GM19239 (cell line): Measurements from ENCODE around the gene EOLA1.
"Not testable (repeated sequence)": the region's sequence is repeated elsewhere in the genome, so short reads cannot be mapped to it uniquely, and the experiment has no call there.

Source experiments
- DNase-seq: peaks from one replicate; pipeline ENCODE4 v3.0.0; 2011; ENCODE audit warnings: low spot score; ENCODE audit not compliant: insufficient read length
- FAIRE-seq: peaks from 2 replicates; lab custom pipeline; 2011; peaks lifted over from hg19 to GRCh38; lab: Jason Lieb, UNC

The EOLA1 gene

DNA sequence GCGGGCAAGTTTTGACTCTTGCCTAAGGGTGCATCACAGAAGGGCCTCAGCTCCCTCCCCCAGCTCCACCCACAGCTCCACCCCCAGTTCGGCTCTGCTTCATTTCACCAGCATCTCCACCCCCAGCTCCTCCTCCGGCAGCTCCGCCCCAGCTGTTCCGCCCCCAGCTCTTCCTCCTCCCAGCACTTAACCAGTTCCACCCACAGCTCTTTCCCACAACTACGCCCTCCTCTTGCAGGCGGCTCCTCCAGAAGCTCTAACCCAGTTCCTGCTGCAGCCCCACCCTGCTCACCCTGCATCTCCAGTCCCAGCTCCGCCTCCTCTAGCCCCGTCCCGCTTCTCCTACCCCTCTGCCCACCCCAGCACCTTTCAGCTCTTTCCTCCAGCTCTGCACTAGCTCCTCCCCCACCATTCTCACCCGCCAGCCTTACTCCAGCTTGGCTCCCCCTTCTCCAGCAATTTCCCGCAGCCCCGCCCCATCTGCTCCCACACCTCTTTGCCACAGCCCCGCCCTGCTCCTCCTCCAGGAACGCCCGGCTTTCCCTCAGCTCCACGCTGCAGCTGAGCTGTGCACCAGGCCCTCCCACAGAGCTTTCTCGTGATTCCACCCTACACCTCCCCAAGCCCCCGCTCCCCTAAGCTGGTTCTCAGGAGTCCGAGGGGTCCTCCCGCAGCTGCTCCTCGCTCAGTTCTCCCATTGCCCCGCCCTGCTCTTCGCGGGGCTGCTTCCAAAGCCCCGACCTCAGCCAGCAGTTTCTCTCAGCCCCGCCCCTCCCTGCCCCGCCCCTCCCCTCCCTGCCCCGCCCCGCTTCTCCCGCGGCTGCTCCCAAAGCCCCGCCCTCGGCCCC is 1.3 kb upstream of the EOLA1 start:
- no peak for FAIRE-seq
- DNase-seq: peak; percentile 28

DNA sequence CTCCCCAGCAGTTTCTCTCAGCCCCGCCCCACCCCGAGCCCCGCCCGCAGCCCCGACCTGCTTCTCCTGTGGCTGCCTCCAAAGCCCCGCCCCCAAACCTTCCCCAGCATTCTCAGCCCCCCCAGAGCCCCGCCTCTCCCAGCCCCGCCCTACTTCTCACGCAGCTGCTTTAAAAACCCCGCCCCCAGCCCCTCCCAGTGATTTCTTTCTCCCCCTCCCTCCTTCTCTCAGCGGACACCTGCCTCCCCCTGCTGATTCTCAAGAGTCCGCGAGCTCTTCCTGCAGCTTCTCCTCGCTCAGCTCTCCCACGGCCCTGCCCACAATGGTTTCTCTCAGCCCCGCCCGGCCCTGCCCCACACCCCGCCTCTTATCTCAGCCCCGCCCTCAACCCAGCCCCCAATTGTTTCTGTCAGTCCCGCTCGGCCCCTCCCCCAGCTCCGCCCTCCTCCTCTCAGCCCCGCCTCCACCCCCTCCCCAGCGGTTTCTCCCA is 636 bp upstream of the EOLA1 start:
- no peak for DNase-seq
- FAIRE-seq: no peak

DNA sequence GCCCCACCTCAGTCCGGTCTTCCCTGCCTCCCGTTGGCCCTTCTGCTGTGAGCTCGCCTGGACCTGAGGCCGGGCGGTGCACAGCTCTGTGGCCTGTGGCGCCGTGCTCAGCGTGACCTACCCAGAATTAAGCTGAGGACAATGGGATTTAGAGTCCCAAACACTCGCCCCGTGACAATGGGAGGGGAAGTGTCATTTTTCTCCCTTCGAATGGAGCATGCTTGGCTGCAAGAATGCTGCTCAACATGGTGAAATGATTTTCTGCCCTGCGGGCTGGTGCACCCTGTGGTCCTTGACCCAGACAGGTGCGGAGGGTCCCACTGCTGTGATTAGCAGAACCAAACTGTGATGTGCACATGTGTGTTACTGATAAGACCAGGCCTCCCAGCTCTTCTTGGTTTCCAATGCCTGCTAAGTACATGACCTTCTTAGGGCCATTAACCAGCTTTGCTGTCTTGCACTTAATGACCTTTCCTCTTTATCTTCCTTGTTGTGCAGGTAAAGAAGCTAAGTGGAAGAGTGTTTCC is 772 bp downstream of the EOLA1 start:
- FAIRE-seq: no peak
- DNase-seq: no peak

DNA sequence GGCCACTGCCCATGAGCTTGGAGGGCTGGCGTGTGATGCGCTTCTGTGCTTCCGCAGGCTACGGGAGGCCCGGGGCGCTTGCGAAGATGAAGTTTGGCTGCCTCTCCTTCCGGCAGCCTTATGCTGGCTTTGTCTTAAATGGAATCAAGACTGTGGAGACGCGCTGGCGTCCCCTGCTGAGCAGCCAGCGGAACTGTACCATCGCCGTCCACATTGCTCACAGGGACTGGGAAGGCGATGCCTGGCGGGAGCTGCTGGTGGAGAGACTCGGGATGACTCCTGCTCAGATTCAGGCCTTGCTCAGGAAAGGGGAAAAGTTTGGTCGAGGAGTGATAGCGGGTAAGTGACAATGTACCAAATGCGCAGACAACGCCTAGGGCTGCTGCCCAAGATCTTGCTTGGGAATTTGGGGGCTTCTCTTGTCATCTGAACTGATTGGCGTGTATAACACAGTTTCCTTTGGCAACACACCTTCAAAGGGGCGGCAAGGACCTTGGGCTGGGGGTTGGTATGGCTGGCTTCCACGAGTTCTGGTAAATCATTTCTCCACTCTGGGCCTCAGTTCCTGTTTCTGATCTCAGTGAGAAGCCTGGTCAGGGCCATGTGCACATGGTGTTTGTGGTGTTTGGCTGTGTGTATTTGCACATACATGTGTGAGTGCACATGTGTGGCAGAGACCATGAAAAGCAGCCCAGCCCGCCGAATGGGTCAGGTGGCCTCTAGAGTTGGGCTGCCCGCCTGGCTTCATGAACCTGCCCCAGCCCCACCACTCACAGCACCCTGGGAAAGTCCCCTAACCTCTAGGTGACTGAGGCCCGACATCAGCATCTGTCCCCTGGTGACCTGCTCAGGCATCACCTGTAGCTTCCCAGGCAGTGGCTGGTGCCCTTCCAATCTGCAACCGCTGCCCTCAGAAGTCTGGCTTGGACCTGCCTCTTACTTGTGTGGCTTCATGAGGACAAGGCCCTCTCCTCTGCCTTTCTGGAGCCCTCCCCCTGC is 5.0 kb downstream of the EOLA1 start:
- not testable (repeated sequence) for FAIRE-seq, DNase-seq

DNA sequence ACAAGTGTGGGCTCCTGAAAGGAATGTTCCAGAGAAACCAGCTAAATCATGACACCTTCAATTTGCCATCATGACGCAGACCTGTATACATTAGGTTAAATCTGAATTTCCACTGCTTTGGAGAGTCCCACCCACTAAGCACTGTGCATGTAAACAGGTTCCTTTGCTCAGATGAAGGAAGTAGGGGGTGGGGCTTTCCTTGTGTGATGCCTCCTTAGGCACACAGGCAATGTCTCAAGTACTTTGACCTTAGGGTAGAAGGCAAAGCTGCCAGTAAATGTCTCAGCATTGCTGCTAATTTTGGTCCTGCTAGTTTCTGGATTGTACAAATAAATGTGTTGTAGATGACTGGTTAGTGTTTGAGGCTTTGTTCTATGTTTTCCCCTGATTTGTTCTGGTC is 6.2 kb downstream of the EOLA1 start:
- not testable (repeated sequence) for DNase-seq, FAIRE-seq

DNA sequence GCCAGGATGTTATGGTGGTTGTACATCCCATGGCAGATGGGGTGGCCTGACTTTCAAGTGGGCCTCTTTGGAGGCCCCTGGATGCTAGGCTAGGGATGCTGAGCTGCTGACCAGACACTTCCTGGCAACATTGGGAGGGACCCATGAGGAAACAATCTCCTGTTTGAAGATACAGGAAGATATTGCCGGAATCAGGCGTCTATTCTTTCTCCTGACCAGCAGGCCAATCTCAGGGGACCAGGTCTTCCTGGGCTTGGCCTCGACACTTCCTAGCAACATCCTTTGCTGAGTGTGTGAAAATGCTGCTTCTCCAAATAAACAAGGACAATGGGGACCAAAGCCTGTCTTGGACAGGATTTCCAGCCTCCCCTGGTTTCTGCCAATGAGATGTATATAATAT is 7.0 kb downstream of the EOLA1 start:
- DNase-seq, FAIRE-seq: not testable (repeated sequence)

DNA sequence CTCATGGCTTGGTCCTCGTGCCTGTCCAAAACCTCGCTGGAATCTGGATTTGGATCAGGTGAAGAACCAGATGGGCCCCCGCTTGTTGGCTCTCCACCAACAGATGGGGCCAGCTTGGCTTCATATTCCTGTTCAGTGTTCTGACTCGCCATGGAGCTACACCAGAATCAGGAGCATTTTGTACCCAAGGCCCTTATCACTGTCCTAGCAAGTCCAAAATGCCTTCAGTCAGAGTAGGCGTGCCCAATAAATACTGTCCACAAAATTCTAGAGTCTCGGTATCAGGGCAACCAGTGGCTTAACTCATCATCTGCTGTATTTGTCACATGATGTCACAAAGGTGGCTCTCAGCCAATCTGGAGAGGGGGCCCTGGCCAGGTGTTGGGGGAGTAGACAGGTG is 8.9 kb downstream of the EOLA1 start, which contains the start of gene HSFX3:
Gene HSFX3, minus strand, starts transcription at position 224 of the 400 bp plus-strand sequence. Its CDS starts 72 bp downstream, at position 152.
- not testable (repeated sequence) for DNase-seq
- FAIRE-seq: peak; percentile 87

DNA sequence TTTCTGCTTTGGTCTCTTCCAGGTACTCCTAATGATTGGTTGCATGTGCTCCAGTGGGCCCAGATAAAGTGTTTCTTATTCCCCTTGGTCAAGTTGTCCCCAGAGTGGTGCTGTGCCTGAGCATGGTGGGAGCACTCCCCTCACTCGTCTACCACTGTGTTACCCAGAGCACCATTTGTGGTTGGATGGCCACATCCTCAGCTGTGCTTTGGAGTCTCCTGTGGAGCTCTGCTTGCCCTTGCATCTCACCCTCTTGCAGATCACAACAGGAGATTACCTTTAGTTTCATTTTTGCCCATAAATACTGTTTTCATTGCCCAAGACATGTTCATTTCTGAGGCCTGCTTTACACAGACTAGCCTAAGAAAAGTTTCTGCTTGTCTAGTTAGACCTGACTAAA is 9.6 kb downstream of the EOLA1 start:
- DNase-seq, FAIRE-seq: not testable (repeated sequence)

DNA sequence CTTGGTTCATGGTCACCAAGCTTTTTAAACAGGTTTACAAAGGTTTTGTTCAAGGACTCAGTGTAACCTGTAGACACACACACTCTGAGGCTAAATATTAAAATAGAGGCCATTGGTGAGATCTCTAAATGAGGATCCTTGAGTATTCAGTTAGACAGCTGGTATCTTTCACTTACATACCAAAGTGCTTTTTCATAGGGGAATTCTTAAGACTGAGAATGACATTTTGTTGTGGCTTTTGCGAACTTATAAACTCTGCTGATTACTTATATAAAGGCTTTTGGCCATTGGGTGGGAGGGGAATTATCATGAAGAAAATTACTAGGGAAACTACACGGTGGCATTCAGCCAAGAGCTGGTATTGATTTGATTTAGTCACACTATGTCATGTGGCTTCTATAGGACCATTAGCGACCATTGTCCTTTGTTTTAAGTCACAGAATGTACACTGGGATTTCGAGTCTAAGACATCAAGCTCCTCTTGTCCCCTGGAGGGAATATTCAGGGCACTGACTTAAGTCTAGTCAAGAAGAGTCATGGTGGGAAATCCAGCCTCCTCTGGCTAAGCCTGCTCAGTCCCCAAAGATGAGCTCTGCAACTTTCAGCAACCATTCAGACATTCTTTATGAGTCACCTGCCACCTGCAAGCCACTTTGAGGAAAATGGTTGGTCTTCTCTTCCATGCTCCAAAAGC is 10.6 kb downstream of the EOLA1 start:
- peak; percentile 88 for FAIRE-seq

DNA sequence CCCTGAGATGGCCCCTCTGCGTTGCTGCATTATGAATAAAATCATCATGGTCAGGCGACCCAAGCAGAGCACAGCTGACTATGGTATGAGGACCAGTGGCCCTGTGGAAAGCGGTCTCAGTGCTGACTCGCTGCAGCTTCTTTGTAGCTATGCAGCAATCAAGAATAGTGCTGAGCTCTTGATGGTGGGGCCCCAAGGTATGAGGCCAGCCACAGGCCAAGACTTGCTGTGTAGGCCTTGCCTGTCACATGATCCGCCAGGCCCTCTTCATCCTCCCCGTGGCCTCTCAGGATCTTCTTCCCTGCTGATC is 11.1 kb downstream of the EOLA1 start:
- FAIRE-seq: peak; percentile 64
- DNase-seq: not testable (repeated sequence)

More for the DNA sequence above, 10.6 kb downstream of the EOLA1 start:
- DNase-seq: not testable (repeated sequence)

DNA sequence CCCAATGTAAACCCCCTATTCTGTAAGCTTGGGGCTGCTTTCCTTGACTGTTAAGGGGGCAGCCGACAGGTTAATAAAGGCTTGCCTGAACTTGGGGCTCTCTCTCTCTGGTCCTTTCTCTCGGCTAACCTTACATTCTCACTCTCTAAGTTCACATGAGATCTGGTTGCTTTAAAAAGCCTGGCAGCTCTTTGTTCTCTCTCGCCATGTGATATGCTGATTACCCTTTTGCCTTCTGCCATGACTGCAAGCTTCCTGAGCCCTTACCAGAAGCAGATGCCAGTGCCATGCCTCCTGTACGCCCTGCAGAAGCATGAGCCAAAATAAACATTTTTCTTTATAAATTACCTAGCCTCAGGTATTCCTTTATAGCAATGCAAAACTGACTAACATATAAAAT is 14.4 kb downstream of the EOLA1 start:
- peak; percentile 89 for FAIRE-seq
- not testable (repeated sequence) for DNase-seq

DNA sequence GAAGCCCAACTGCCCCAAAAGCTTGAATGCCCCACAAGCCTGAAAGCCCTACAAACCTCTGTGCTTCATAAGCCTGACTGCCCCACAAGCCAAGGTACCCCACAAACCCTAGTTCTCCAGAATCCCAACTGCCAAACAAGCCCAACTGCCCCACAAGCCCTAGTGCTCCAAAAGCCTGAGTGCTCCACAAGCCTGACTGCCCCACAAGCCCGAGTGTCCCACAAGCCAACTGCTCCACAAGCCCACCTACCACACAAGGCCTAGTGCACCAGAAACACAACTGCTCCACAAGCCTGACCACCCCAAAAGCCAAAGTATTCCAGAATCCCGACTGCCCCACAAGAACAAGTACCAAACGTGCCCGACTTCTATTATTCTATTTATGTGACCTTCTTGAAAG is 22.5 kb downstream of the EOLA1 start:
- FAIRE-seq (no peak), DNase-seq (no peak)

DNA sequence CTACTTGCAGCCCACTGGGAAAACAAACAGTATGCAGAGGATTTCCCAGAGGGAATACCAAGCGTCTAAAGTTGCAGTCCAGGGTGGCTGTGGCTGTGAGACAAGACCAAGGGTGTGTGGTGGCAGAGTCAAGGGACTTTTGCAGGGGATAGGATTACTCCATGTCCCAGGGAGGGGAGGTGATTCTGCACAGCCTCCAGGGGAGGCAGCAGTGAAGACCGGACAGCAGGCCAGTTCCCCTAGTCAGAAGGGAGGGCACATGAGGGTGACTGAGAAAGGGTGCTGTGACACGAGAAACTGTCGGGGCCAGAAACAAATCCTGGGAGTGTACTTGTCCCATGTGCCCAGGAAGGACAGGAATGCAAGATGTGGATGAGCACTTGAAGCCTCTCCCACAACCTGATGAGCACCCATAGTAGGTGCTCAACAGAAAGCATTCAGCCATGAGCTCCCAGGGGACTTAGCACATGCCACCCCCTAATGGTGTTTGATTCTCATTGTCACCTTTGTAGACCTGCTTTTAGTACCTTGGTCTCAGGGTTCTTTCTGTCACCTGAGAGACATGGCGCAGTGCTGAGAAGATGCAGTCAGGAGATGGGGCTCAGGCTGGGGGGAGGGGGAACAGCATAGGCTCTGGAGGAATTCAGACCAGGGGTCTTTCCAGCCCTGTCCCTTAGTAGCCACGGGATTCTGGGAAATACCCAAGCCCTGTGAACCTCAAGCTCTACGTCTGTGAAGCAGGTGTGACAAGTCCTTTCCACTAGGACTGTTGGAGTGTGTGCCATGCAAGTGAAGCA is 27.0 kb downstream of the EOLA1 start:
- DNase-seq (no peak), FAIRE-seq (no peak)

DNA sequence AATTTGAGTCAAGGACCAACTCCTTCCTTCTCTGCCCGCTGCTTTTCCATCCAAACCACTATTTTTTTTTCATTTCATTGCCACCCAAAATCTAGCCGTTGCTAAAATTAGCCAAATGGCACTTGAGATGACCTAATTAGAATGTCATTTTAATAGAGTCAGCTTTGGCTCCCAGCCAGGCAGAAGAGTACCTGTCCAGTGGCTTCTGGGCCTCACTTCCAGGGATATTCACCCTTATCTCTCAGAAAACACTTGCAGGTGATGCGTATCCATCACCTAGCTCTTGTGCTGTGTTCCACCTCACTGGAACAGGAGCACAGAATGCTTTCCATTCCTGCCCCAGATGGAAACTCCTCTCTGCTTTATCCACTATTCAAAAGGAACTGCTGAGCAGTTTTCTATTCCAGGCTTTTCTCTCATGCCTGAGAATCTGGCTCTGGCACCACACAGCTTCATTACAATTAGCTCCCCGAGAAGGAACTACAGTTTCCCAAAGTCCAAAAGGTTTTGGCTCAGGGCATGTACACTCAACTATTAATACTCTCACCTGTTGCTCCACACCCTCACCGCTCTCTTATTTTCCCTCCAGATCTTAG is 28.0 kb downstream of the EOLA1 start:
- FAIRE-seq: no peak

DNA sequence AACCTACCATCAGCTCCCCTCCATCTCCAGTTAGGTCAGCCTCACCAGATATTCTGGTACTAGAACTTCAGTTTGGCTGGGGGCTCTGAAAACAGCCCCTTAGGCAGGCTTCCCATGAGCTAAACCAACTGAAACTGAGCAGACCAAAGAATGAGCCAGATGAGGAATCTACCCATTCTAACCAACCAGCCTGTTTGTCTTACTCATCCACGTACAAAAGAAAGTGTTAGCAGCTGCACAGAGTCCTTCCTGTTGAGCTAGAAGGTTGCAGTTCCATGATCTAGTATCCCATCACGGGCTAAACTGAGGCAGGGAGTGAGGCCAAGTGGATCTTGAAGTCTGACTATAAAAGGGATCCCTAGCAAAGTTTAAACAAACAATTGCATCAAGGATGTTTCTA is 29.0 kb downstream of the EOLA1 start:
- DNase-seq (no peak), FAIRE-seq (no peak)

More for the DNA sequence above, 28.0 kb downstream of the EOLA1 start:
- DNase-seq: no peak

DNA sequence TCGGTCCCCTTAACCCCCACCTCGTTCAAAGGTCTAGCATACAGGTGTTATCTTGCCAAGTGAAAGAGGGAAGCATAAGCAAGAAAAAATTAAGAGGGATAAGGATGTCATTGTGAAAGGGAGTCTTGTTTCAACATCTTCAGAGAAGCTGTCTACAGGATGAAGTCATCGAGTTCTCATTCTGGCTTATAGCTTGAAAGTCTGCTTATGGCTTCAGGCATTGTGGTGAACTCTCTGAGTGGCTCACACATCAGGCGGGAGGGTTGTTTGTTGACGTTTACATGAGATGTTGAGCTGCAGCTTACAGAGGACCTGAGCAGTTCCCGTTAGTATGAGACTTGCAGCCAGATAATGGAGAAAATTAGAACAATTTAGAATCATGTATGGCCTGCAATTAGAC is 29.9 kb downstream of the EOLA1 start:
- FAIRE-seq (peak; percentile 45), DNase-seq (no peak)

DNA sequence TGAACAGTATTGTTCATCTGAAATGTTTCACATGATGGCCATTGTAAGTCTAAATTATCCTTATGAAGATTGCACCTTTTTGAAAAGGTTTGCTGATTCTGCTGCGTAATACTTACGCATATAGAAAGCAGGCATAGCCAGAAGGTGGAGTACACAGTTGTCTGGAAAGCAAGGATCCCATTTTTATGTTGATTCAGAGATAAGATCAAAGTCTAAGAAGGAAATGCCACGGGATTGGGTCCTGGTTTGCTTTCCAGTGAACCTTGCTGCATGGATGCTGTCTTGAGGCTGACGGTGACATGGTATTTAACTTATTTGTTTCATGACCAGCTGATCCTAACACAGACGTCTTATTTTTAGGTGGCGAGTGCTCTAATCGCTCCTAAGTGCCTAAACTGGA is 31.0 kb downstream of the EOLA1 start:
- FAIRE-seq (no peak), DNase-seq (no peak)

DNA sequence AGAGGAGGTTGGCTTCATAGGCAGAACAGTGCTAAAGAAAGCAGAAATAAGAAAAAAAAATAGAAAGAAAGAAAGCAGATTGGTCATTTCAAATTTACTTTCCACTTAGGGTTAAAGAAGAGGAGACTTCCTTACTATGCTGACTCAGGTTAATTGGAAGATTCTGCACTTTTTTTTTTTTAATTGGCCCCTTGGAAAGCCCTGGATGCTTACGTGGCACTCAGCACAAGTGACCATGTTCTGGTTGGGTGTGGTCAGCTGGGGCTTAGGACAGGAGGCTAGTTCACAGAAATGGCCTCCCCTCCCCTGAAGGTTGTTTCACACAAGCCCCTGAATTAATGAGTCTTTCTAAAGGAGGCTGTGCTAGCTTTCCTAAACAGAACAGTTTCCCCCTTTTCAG is 31.9 kb downstream of the EOLA1 start:
- no peak for DNase-seq
- no peak for FAIRE-seq

DNA sequence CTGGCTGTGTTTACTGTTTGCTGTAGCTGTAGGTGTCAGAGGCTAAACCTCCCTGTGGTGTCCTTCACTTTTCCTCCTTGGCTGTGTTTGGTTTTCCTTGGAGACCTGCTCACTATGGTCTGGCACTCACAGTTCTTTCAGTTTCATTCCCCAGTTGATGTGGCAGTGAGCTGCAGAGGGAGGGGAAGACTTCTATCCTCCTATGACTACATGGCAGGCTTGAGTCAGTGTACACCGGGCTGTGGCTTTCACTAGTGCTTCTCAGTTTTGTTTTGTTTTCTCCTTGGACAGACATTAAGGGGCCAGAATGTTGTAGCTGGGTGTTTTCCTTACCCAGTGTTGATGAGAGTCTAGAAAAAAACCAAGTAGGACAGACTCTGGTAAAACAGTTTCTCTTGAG is 32.6 kb downstream of the EOLA1 start:
- FAIRE-seq, DNase-seq: not testable (repeated sequence)
